Right atrium auricular region (tissue), 2 donors: Measurements from ENCODE around the gene PDE4B. TPM values are rescaled to one million over a fixed set of nuclear protein-coding genes. Genes with fewer than 3 reads are reported as not detected.

Experiments used
- DNase-seq: peaks from one replicate; pipeline ENCODE4 v3.0.0-alpha.2; 2019; ENCODE audit warnings: low spot score
- H3K27ac ChIP-seq, 2 donors: fragments of 200-600 bp; sonication (generic); 1 replicate in 1 of 2; 2 replicates in 1 of 2; pipeline ENCODE4 v1.5.1; 2016 to 2019
- H3K27me3 ChIP-seq, 2 donors: fragments of 200-600 bp; sonication (generic); one replicate each; pipeline versions ENCODE4 v1.5.1 to v1.6.0; 2017 to 2019
- H3K36me3 ChIP-seq: fragments of 200-600 bp; sonication (generic); one replicate; pipeline ENCODE4 v1.5.1; 2016
- H3K4me1 ChIP-seq, 2 donors: fragments of 200-600 bp; sonication (generic); one replicate each; pipeline versions ENCODE4 v1.5.1 to v1.6.0; 2017 to 2019
- H3K4me3 ChIP-seq, 2 donors: fragments of 200-600 bp; sonication (generic); 1 replicate in 1 of 2; 2 replicates in 1 of 2; pipeline ENCODE4 v1.5.1; 2017 to 2019; ENCODE audit warnings: mild to moderate bottlenecking in 1 of 2, moderate library complexity in 1 of 2
- H3K9me3 ChIP-seq, 2 donors: fragments of 200-600 bp; sonication (generic); one replicate each; pipeline ENCODE4 v1.5.1; 2019
- CTCF ChIP-seq, 2 donors: fragments of 200-600 bp; sonication (generic); IDR thresholded peaks; one replicate each; pipeline ENCODE4 v1.5.1; 2019; ENCODE audit warnings: antibody characterized with exemption in 2 of 2
- total RNA-seq, 2 donors: library from RNA; depleted of rRNA; stranded (reverse); fragments of >200 nt; gene quantifications; one replicate each; pipeline ENCODE4 v1.1.0, GENCODE V29; 2016

Gene PDE4B
- total RNA-seq, 2 donors from 2014 or later = 16.0 to 27.7 TPM

GRCh38 chr1:65938506-65938905 is 145.8 kb downstream of the PDE4B start:
- Histone ChIP-seq H3K4me3 (no peak overlapping the region), H3K36me3 (no peaks in the 10 kb centered on the region), H3K27ac (no peak overlapping the region), H3K9me3 (peaks cover 0 to 9% of the 10 kb centered on the region in 2 donors), H3K27me3 (no peaks in the 10 kb centered on the region), H3K4me1 (no peaks in the 10 kb centered on the region)
- no peak for TF ChIP-seq CTCF (IDR thresholded peaks at IDR 0.05)
- DNase-seq = no peak

- Histone ChIP-seq H3K27me3 (no peaks in the 10 kb centered on the region), H3K36me3 (no peaks in the 10 kb centered on the region), H3K4me3 (no peak overlapping the region), H3K27ac (no peak overlapping the region), H3K4me1 (no peaks in the 10 kb centered on the region), H3K9me3 (peaks cover 0 to 11% of the 10 kb centered on the region in 2 donors)
- no peak for DNase-seq
- TF ChIP-seq CTCF (IDR thresholded peaks at IDR 0.05) = no peak
Observed at GRCh38 chr1:65939191-65939590, 146.5 kb downstream of the PDE4B start.

DNA sequence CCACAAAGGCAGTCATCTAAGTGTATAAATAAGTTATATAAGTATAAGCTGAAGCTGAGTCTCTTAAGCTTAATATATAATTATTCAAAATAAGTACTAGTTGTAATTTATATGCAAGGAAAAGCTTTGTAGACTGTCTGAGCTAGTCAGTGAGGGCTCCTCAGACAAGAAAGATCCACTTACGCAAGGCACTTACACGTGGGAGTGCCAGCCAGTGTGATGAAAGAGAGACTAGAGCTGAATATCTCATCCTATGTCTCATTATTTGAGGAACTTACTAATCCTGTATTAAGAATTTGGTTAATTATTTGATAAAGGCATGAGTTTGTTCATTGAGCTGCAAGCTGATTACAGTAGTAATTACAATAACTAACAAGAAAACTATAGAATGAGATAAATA is 146.9 kb downstream of the PDE4B start:
- Histone ChIP-seq H3K9me3 (peaks cover 0 to 11% of the 10 kb centered on the region in 2 donors), H3K36me3 (no peaks in the 10 kb centered on the region), H3K4me1 (no peaks in the 10 kb centered on the region), H3K27me3 (no peaks in the 10 kb centered on the region), H3K27ac (no peak overlapping the region), H3K4me3 (no peak overlapping the region)
- no peak for DNase-seq
- TF ChIP-seq CTCF (IDR thresholded peaks at IDR 0.05) = no peak

GRCh38 chr1:65940126-65940525 is 147.4 kb downstream of the PDE4B start:
- no peak for TF ChIP-seq CTCF (IDR thresholded peaks at IDR 0.05)
- Histone ChIP-seq H3K36me3 (no peaks in the 10 kb centered on the region), H3K4me1 (no peaks in the 10 kb centered on the region), H3K4me3 (no peak overlapping the region), H3K27ac (no peak overlapping the region), H3K27me3 (no peaks in the 10 kb centered on the region), H3K9me3 (peaks cover 0 to 11% of the 10 kb centered on the region in 2 donors)
- no peak for DNase-seq

DNA sequence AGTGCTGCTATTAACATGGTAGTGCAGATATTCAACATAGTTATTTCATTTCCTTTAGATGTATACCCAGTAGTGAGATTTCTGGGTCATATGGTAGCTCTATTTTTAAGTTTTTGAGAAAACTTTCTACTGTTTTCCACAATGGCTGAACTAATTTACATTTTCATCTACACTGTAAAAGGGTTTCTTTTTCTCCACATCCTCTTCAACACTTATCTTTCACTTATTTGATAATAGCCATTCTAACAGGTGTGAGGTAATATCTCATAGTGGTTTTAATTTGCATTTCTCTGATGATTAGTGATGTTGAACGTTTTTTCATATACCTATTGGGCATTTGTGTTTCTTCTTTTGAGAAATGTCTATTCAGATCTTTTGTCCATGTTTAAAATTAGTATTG is 149.8 kb downstream of the PDE4B start:
- Histone ChIP-seq H3K36me3 (no peaks in the 10 kb centered on the region), H3K4me3 (no peak overlapping the region), H3K27ac (no peak overlapping the region), H3K4me1 (no peaks in the 10 kb centered on the region), H3K27me3 (no peaks in the 10 kb centered on the region), H3K9me3 (peaks cover 0 to 11% of the 10 kb centered on the region in 2 donors)
- no peak for TF ChIP-seq CTCF (IDR thresholded peaks at IDR 0.05)
- DNase-seq = no peak

DNA sequence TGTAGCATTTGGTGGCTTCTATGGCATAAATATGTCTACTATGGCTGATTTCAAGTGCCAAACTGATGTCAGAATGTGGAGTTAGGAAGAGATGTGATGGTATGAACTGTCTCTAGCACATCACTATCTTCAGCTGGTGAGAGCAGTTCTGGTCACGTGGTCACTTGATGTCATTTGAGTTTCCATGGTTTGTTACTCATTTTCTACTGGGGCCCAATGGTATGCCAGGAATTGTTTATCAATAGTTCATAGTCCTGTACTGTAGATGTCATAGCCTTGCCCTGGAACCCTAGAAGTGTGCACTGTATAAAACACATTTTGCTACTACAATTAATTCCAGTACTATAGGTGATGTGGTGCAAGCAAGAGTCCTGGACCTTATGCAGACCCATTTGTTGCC is 153.7 kb downstream of the PDE4B start:
- no peak for DNase-seq
- Histone ChIP-seq H3K4me1 (no peaks in the 10 kb centered on the region), H3K9me3 (peaks cover 0 to 11% of the 10 kb centered on the region in 2 donors), H3K27ac (no peak overlapping the region), H3K36me3 (no peaks in the 10 kb centered on the region), H3K4me3 (no peak overlapping the region), H3K27me3 (no peaks in the 10 kb centered on the region)
- no peak for TF ChIP-seq CTCF (IDR thresholded peaks at IDR 0.05)
